ENCODE data around the gene NBEA.

NBEA gene

GRCh38 chr13:35455022-35455421 lies 513.0 kb downstream of the NBEA start:
- no peak overlapping the region for H3K4me3 ChIP-seq (ENCODE audit: insufficient read depth in 1 of 2, low read depth in 1 of 2, low read length in 2 of 2)
- no peak overlapping the region for H3K27ac ChIP-seq (ENCODE audit: low read length, poor library complexity, severe bottlenecking)
- H3K4me1 ChIP-seq (ENCODE audit: control insufficient read depth, insufficient read depth, low read depth, low read length) = no peaks in the 10 kb centered on the region
- peaks cover 0 to 3% of the 10 kb centered on the region in 2 experiments for H3K36me3 ChIP-seq (ENCODE audit: control insufficient read depth in 1 of 2, insufficient read depth in 2 of 2, low read depth in 1 of 2, low read length in 2 of 2)
- H3K23ac ChIP-seq (ENCODE audit: low read length in 2 of 2) = no peak overlapping the region
- H4K91ac ChIP-seq (ENCODE audit: low read length) = no peak overlapping the region
- H2AFZ ChIP-seq (ENCODE audit: low read depth, low read length) = no peak overlapping the region
- no peak overlapping the region for H2BK5ac ChIP-seq (ENCODE audit: low read depth, low read length, poor library complexity, severe bottlenecking)
- H3K4me2 ChIP-seq (ENCODE audit: low read length, poor library complexity, severe bottlenecking) = no peak overlapping the region
- H3K14ac ChIP-seq (ENCODE audit: low read length in 2 of 2) = no peak overlapping the region
- no peak overlapping the region for H2BK12ac ChIP-seq (ENCODE audit: low read length in 2 of 2)
- H4K8ac ChIP-seq (ENCODE audit: low read length) = no peak overlapping the region
- H2AK5ac ChIP-seq (ENCODE audit: low read length, severe bottlenecking) = no peak overlapping the region
- H3K79me1 ChIP-seq (replicated peaks; ENCODE audit: low read length, poor library complexity, severe bottlenecking) = no peaks in the 10 kb centered on the region
- no peak overlapping the region for H2BK15ac ChIP-seq (ENCODE audit: low read depth, poor library complexity, severe bottlenecking)
- H2BK120ac ChIP-seq (ENCODE audit: low read depth, low read length) = no peak overlapping the region
- no peak overlapping the region for H3K4ac ChIP-seq (ENCODE audit: low read depth in 1 of 2, low read length in 2 of 2)
- no peak for DNase-seq
- H3K27me3 ChIP-seq (ENCODE audit: control insufficient read depth in 1 of 2, insufficient read depth in 1 of 2, low read length in 2 of 2) = no peaks in the 10 kb centered on the region
- WGBS = 100% methylated on average over 1 of the region's 1 CpG
- no peaks in the 10 kb centered on the region for H3K9me3 ChIP-seq (ENCODE audit: control insufficient read depth, low read length)
- H3K9ac ChIP-seq (ENCODE audit: low read length) = no peak overlapping the region
- no peak overlapping the region for H3K18ac ChIP-seq (ENCODE audit: low read depth in 1 of 2, low read length in 2 of 2)

GRCh38 chr13:35457258-35457657 lies 515.2 kb downstream of the NBEA start:
- Histone ChIP-seq H3K27ac (ENCODE audit: low read length, poor library complexity, severe bottlenecking) (no peak overlapping the region), H3K4me2 (ENCODE audit: low read length, poor library complexity, severe bottlenecking) (no peak overlapping the region), H3K9me3 (ENCODE audit: control insufficient read depth, low read length) (no peaks in the 10 kb centered on the region), H2AK5ac (ENCODE audit: low read length, severe bottlenecking) (no peak overlapping the region), H3K79me1 (replicated peaks; ENCODE audit: low read length, poor library complexity, severe bottlenecking) (no peaks in the 10 kb centered on the region), H3K18ac (ENCODE audit: low read depth in 1 of 2, low read length in 2 of 2) (no peak overlapping the region), H3K4ac (ENCODE audit: low read depth in 1 of 2, low read length in 2 of 2) (no peak overlapping the region), H2AFZ (ENCODE audit: low read depth, low read length) (no peak overlapping the region), H2BK5ac (ENCODE audit: low read depth, low read length, poor library complexity, severe bottlenecking) (no peak overlapping the region), H3K4me3 (ENCODE audit: insufficient read depth in 1 of 2, low read depth in 1 of 2, low read length in 2 of 2) (no peak overlapping the region), H2BK15ac (ENCODE audit: low read depth, poor library complexity, severe bottlenecking) (no peak overlapping the region), H3K9ac (ENCODE audit: low read length) (no peak overlapping the region), H2BK12ac (ENCODE audit: low read length in 2 of 2) (no peak overlapping the region), H3K4me1 (ENCODE audit: control insufficient read depth, insufficient read depth, low read depth, low read length) (no peaks in the 10 kb centered on the region), H4K91ac (ENCODE audit: low read length) (no peak overlapping the region), H4K8ac (ENCODE audit: low read length) (no peak overlapping the region), H3K23ac (ENCODE audit: low read length in 2 of 2) (no peak overlapping the region), H3K36me3 (ENCODE audit: control insufficient read depth in 1 of 2, insufficient read depth in 2 of 2, low read depth in 1 of 2, low read length in 2 of 2) (peaks cover 0 to 3% of the 10 kb centered on the region in 2 experiments), H2BK120ac (ENCODE audit: low read depth, low read length) (no peak overlapping the region), H3K27me3 (ENCODE audit: control insufficient read depth in 1 of 2, insufficient read depth in 1 of 2, low read length in 2 of 2) (no peaks in the 10 kb centered on the region), H3K14ac (ENCODE audit: low read length in 2 of 2) (no peak overlapping the region)
- WGBS = 93% methylated on average over 3 of the region's 3 CpGs
- no peak for DNase-seq

GRCh38 chr13:35460061-35460460 lies 518.0 kb downstream of the NBEA start:
- Histone ChIP-seq H2AK5ac (ENCODE audit: low read length, severe bottlenecking) (no peak overlapping the region), H3K27ac (ENCODE audit: low read length, poor library complexity, severe bottlenecking) (no peak overlapping the region), H3K4me3 (ENCODE audit: insufficient read depth in 1 of 2, low read depth in 1 of 2, low read length in 2 of 2) (no peak overlapping the region), H3K36me3 (ENCODE audit: control insufficient read depth in 1 of 2, insufficient read depth in 2 of 2, low read depth in 1 of 2, low read length in 2 of 2) (peaks cover 0 to 3% of the 10 kb centered on the region in 2 experiments), H3K4me1 (ENCODE audit: control insufficient read depth, insufficient read depth, low read depth, low read length) (no peaks in the 10 kb centered on the region), H2BK12ac (ENCODE audit: low read length in 2 of 2) (no peak overlapping the region), H3K23ac (ENCODE audit: low read length in 2 of 2) (no peak overlapping the region), H3K4me2 (ENCODE audit: low read length, poor library complexity, severe bottlenecking) (no peak overlapping the region), H3K27me3 (ENCODE audit: control insufficient read depth in 1 of 2, insufficient read depth in 1 of 2, low read length in 2 of 2) (no peaks in the 10 kb centered on the region), H2BK120ac (ENCODE audit: low read depth, low read length) (no peak overlapping the region), H2BK15ac (ENCODE audit: low read depth, poor library complexity, severe bottlenecking) (no peak overlapping the region), H2BK5ac (ENCODE audit: low read depth, low read length, poor library complexity, severe bottlenecking) (no peak overlapping the region), H4K91ac (ENCODE audit: low read length) (no peak overlapping the region), H2AFZ (ENCODE audit: low read depth, low read length) (no peak overlapping the region), H3K9ac (ENCODE audit: low read length) (no peak overlapping the region), H4K8ac (ENCODE audit: low read length) (no peak overlapping the region), H3K18ac (ENCODE audit: low read depth in 1 of 2, low read length in 2 of 2) (no peak overlapping the region), H3K4ac (ENCODE audit: low read depth in 1 of 2, low read length in 2 of 2) (no peak overlapping the region), H3K14ac (ENCODE audit: low read length in 2 of 2) (no peak overlapping the region), H3K9me3 (ENCODE audit: control insufficient read depth, low read length) (no peaks in the 10 kb centered on the region), H3K79me1 (replicated peaks; ENCODE audit: low read length, poor library complexity, severe bottlenecking) (no peaks in the 10 kb centered on the region)
- WGBS = no CpG with 5 or more reads among the region's 2 CpGs
- no peak for DNase-seq

GRCh38 chr13:35465371-35465770 lies 523.3 kb downstream of the NBEA start:
- Histone ChIP-seq H3K4ac (ENCODE audit: low read depth in 1 of 2, low read length in 2 of 2) (no peak overlapping the region), H2BK12ac (ENCODE audit: low read length in 2 of 2) (no peak overlapping the region), H3K4me1 (ENCODE audit: control insufficient read depth, insufficient read depth, low read depth, low read length) (no peaks in the 10 kb centered on the region), H3K4me2 (ENCODE audit: low read length, poor library complexity, severe bottlenecking) (no peak overlapping the region), H3K23ac (ENCODE audit: low read length in 2 of 2) (no peak overlapping the region), H3K14ac (ENCODE audit: low read length in 2 of 2) (no peak overlapping the region), H2AFZ (ENCODE audit: low read depth, low read length) (no peak overlapping the region), H3K9ac (ENCODE audit: low read length) (no peak overlapping the region), H3K18ac (ENCODE audit: low read depth in 1 of 2, low read length in 2 of 2) (no peak overlapping the region), H4K8ac (ENCODE audit: low read length) (no peak overlapping the region), H2BK120ac (ENCODE audit: low read depth, low read length) (no peak overlapping the region), H3K36me3 (ENCODE audit: control insufficient read depth in 1 of 2, insufficient read depth in 2 of 2, low read depth in 1 of 2, low read length in 2 of 2) (no peaks in the 10 kb centered on the region), H2BK15ac (ENCODE audit: low read depth, poor library complexity, severe bottlenecking) (no peak overlapping the region), H3K4me3 (ENCODE audit: insufficient read depth in 1 of 2, low read depth in 1 of 2, low read length in 2 of 2) (no peak overlapping the region), H3K27me3 (ENCODE audit: control insufficient read depth in 1 of 2, insufficient read depth in 1 of 2, low read length in 2 of 2) (peaks cover 0 to under 1% of the 10 kb centered on the region in 2 experiments), H4K91ac (ENCODE audit: low read length) (no peak overlapping the region), H2BK5ac (ENCODE audit: low read depth, low read length, poor library complexity, severe bottlenecking) (no peak overlapping the region), H3K27ac (ENCODE audit: low read length, poor library complexity, severe bottlenecking) (no peak overlapping the region), H3K79me1 (replicated peaks; ENCODE audit: low read length, poor library complexity, severe bottlenecking) (no peaks in the 10 kb centered on the region), H2AK5ac (ENCODE audit: low read length, severe bottlenecking) (no peak overlapping the region), H3K9me3 (ENCODE audit: control insufficient read depth, low read length) (no peaks in the 10 kb centered on the region)
- WGBS = no CpG with 5 or more reads among the region's 3 CpGs
- no peak for DNase-seq

Measured in mesenchymal stem cell (in vitro differentiated cells and primary cell).